Endodermal cell (in vitro differentiated cells): ENCODE measurements around the gene TDRD12. TPM values are rescaled to one million over a fixed set of nuclear protein-coding genes. Genes with fewer than 3 reads are reported as not detected.

Experiments
- DNase-seq: peaks from one replicate; pipeline ENCODE4 v3.0.0-alpha.2; 2017
- H3K27ac ChIP-seq: 2 replicates; pipeline ENCODE4 v1.5.1; 2013; ENCODE audit warnings: mild to moderate bottlenecking, low read depth, low read length, moderate library complexity
- H3K27me3 ChIP-seq: 2 replicates; pipeline ENCODE4 v1.6.1; 2013; ENCODE audit warnings: mild to moderate bottlenecking, low read length, moderate library complexity; ENCODE audit not compliant: insufficient read depth, control insufficient read depth, poor library complexity, severe bottlenecking
- H3K36me3 ChIP-seq: 2 replicates; pipeline ENCODE4 v1.7.0; 2013; ENCODE audit warnings: mild to moderate bottlenecking, low read length, moderate library complexity; ENCODE audit not compliant: control insufficient read depth, insufficient read depth
- H3K4me1 ChIP-seq: one replicate; pipeline ENCODE4 v1.7.0; 2013; ENCODE audit warnings: low read length; ENCODE audit not compliant: control insufficient read depth, insufficient read depth
- H3K4me3 ChIP-seq: 2 replicates; pipeline ENCODE4 v1.5.1; 2013; ENCODE audit warnings: mild to moderate bottlenecking, low read length, moderate library complexity
- H3K9ac ChIP-seq: 2 replicates; pipeline ENCODE4 v1.6.1; 2013; ENCODE audit warnings: mild to moderate bottlenecking, low read length, moderate library complexity; ENCODE audit not compliant: poor library complexity, severe bottlenecking; ENCODE audit errors: extremely low read depth
- H3K9me3 ChIP-seq: 2 replicates; pipeline ENCODE4 v1.6.1; 2013; ENCODE audit warnings: mild to moderate bottlenecking, low read length, moderate library complexity; ENCODE audit not compliant: control insufficient read depth
- H3K27ac Mint-ChIP-seq: 2 replicates; pipeline ENCODE4 v1.8.0; 2020; ENCODE audit warnings: mixed read lengths
- H3K27me3 Mint-ChIP-seq: 2 replicates; pipeline ENCODE4 v1.8.0; 2021; ENCODE audit warnings: mild to moderate bottlenecking, mixed read lengths; ENCODE audit not compliant: insufficient read depth
- H3K36me3 Mint-ChIP-seq: 2 replicates; pipeline ENCODE4 v1.8.0; 2020; ENCODE audit warnings: low read depth, mixed read lengths
- H3K4me1 Mint-ChIP-seq: 2 replicates; pipeline ENCODE4 v1.8.0; 2020; ENCODE audit warnings: mixed read lengths
- H3K4me3 Mint-ChIP-seq: 2 replicates; pipeline ENCODE4 v1.8.0; 2020; ENCODE audit warnings: mild to moderate bottlenecking, moderate library complexity, mixed read lengths
- H3K9me3 Mint-ChIP-seq: 2 replicates; pipeline ENCODE4 v1.8.0; 2020; ENCODE audit warnings: mild to moderate bottlenecking, mixed read lengths
- WGBS, 2 experiments: methylation state at CpG; one replicate each; pipeline versions ENCODE4 v1.1.5 to v1.1.7; 2013; ENCODE audit warnings: missing lambda C conversion rate in 2 of 2, mixed read lengths in 1 of 2; ENCODE audit not compliant: insufficient coverage in 1 of 2, insufficient read length in 1 of 2; 5-methylcytosine and 5-hydroxymethylcytosine counted together
- total RNA-seq, 2 donors: library from RNA; stranded (reverse); fragmentation: NEBNext Ultra II Directional in 1 of 2; extraction: Animal tissue kit (Norgen Biotek cat#: 25700) in 1 of 2; gene quantifications; 2 replicates in 1 of 2; 3 replicates in 1 of 2; pipeline ENCODE4 v1.2.1, GENCODE V29; 2021
- TF ChIP-seq, protein P1 (sequence below): fragments of 200-600 bp; sonication (generic); conservative IDR thresholded peaks from 2 replicates; pipeline ENCODE4 v1.5.0; 2021; ENCODE audit warnings: antibody characterized with exemption, mild to moderate bottlenecking

The TDRD12 gene
- total RNA-seq, 2 donors from 2014 or later = 0.20 to 0.84 TPM

DNA sequence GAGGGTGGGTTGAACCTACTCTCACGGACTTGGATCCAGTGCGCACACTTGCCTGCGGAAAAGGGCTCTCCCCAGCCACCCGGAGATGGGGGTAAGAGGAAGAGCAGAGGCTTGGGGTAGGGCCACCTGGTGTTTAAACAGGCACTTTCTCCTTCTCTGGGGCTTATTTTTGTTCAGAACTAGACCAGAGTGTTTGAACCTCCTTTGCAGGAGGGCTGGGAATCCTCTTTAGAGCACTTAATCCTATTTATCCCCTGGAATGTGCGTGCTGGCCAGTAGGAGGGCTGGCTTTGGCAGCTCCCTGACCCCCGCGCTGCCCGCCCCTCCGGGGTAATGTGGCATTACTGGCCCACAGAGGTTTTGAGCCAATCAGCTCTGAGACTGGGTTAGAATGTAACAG is 41.9 kb upstream of the TDRD12 start:
- Histone ChIP-seq H3K27ac (no peak overlapping the region), H3K9ac (no peak overlapping the region), H3K36me3 (no peaks in the 10 kb centered on the region), H3K9me3 (no peaks in the 10 kb centered on the region), H3K4me3 (peak overlapping the region; percentile 90), H3K27me3 (peaks cover 55% of the 10 kb centered on the region), H3K4me1 (peaks cover 3% of the 10 kb centered on the region)
- WGBS, 2 experiments = 7% methylated on average over 9 of the region's 9 CpGs; no CpG with 5 or more reads in 1 of the 2 experiments
- Mint-ChIP-seq H3K36me3 (no peaks in the 10 kb centered on the region), H3K27me3 (peaks cover 54% of the 10 kb centered on the region), H3K4me1 (peaks cover 18% of the 10 kb centered on the region), H3K9me3 (no peaks in the 10 kb centered on the region), H3K27ac (peak overlapping the region; percentile 23), H3K4me3 (peak overlapping the region; percentile 36)
- DNase-seq = peak; percentile 89
- TF ChIP-seq, protein P1, sequence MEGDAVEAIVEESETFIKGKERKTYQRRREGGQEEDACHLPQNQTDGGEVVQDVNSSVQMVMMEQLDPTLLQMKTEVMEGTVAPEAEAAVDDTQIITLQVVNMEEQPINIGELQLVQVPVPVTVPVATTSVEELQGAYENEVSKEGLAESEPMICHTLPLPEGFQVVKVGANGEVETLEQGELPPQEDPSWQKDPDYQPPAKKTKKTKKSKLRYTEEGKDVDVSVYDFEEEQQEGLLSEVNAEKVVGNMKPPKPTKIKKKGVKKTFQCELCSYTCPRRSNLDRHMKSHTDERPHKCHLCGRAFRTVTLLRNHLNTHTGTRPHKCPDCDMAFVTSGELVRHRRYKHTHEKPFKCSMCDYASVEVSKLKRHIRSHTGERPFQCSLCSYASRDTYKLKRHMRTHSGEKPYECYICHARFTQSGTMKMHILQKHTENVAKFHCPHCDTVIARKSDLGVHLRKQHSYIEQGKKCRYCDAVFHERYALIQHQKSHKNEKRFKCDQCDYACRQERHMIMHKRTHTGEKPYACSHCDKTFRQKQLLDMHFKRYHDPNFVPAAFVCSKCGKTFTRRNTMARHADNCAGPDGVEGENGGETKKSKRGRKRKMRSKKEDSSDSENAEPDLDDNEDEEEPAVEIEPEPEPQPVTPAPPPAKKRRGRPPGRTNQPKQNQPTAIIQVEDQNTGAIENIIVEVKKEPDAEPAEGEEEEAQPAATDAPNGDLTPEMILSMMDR = peak; percentile 40

DNA sequence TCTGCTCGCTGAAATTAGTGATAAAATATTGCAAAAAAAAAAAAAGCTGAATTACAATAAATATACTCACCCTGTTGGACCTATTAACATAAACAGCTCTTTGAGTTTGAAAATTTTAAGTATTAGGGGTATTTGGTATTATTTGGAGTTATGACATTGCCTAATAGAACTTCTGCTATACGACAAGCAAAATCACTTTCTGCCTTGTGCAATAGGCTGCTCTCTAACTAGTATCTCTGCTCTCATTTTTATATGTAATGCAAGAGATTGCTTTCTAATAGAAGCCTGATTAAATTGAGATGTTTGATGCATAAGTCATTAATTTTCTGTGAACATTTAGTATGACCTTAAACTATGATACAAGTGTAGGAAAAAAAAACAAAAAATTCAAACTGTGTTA is 38.6 kb upstream of the TDRD12 start:
- Histone ChIP-seq H3K9ac (no peak overlapping the region), H3K4me3 (no peak overlapping the region)

DNA sequence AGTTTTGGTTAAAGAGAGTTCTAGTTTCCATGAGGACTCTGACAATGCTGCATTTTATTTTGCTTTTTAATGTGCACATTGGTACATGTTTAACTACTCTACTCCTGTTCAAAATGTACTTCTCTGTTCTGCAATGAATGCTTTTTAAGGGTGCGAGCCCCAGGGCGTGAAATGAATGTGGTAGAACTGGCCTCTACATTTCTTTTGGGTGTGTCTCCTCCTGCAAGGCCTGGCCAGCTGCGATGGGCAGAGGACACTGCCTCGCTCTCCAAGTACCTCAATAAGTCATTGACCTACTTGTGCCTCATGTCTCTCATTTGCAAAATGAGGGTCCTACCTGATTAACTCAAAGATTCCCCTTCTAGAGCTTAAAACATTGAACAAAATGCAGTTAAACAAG is 37.2 kb upstream of the TDRD12 start:
- H3K9me3 ChIP-seq = no peaks in the 10 kb centered on the region
- H3K4me3 Mint-ChIP-seq = no peak overlapping the region
- H3K4me3 ChIP-seq = no peak overlapping the region
- H3K36me3 Mint-ChIP-seq = peaks cover 3% of the 10 kb centered on the region
- 93 to 100% methylated on average over 3 to 4 of the region's 4 CpGs for WGBS, 2 experiments
- H3K27me3 Mint-ChIP-seq = peaks cover 33% of the 10 kb centered on the region
- H3K4me1 Mint-ChIP-seq = peaks cover 4% of the 10 kb centered on the region
- H3K27ac ChIP-seq = no peak overlapping the region
- H3K4me1 ChIP-seq = no peaks in the 10 kb centered on the region
- TF ChIP-seq, protein P1 = no peak
- no peak for DNase-seq
- H3K27me3 ChIP-seq = peaks cover 34% of the 10 kb centered on the region
- H3K9ac ChIP-seq = no peak overlapping the region
- no peaks in the 10 kb centered on the region for H3K36me3 ChIP-seq
- H3K9me3 Mint-ChIP-seq = no peaks in the 10 kb centered on the region
- no peak overlapping the region for H3K27ac Mint-ChIP-seq

More for the DNA sequence above, 38.6 kb upstream of the TDRD12 start:
- Histone ChIP-seq H3K36me3 (no peaks in the 10 kb centered on the region), H3K27ac (no peak overlapping the region), H3K9me3 (no peaks in the 10 kb centered on the region), H3K4me1 (no peaks in the 10 kb centered on the region), H3K27me3 (peaks cover 48% of the 10 kb centered on the region)
- peaks cover 9% of the 10 kb centered on the region for H3K4me1 Mint-ChIP-seq
- H3K9me3 Mint-ChIP-seq = no peaks in the 10 kb centered on the region
- TF ChIP-seq, protein P1 = no peak
- peaks cover 45% of the 10 kb centered on the region for H3K27me3 Mint-ChIP-seq
- 100% methylated on average over 1 of the region's 2 CpGs; no CpG with 5 or more reads in 1 of the 2 experiments for WGBS, 2 experiments
- DNase-seq = no peak
- H3K36me3 Mint-ChIP-seq = no peaks in the 10 kb centered on the region
- H3K4me3 Mint-ChIP-seq = no peak overlapping the region
- H3K27ac Mint-ChIP-seq = no peak overlapping the region
